CD14-positive monocyte (primary cell): Measurements from ENCODE around the gene SMTNL2. TPM values are rescaled to one million over a fixed set of nuclear protein-coding genes. Genes with fewer than 3 reads are reported as not detected.

Experiments used
- DNase-seq, 3 donors: peaks; one replicate each; pipeline ENCODE4 v3.0.0-alpha.2; 2011 to 2022
- H2AFZ ChIP-seq: 2 replicates; pipeline ENCODE4 v1.6.0; 2012; ENCODE audit warnings: mild to moderate bottlenecking, low read depth, low read length, inconsistent platforms; ENCODE audit not compliant: insufficient read depth, poor library complexity, severe bottlenecking
- H3K27ac ChIP-seq, 2 donors: 1 replicate in 1 of 2; 2 replicates in 1 of 2; pipeline ENCODE4 v1.5.1; 2012 to 2013; ENCODE audit warnings: low read length in 2 of 2, control low read depth in 1 of 2, inconsistent platforms in 1 of 2, low read depth in 1 of 2, mild to moderate bottlenecking in 1 of 2
- H3K27me3 ChIP-seq, 2 donors: one replicate each; pipeline versions ENCODE4 v1.6.0 to v1.6.1; 2011 to 2013; ENCODE audit warnings: low read length in 2 of 2; ENCODE audit not compliant: control insufficient read depth in 2 of 2, insufficient read depth in 2 of 2
- H3K36me3 ChIP-seq, 2 donors: replicated peaks in 1 of 2; 1 replicate in 1 of 2; 2 replicates in 1 of 2; pipeline versions ENCODE4 v1.5.1 to v1.6.1; 2012 to 2013; ENCODE audit warnings: low read length in 2 of 2, control low read depth in 1 of 2, inconsistent platforms in 1 of 2, mild to moderate bottlenecking in 1 of 2; ENCODE audit not compliant: insufficient read depth in 2 of 2, control insufficient read depth in 1 of 2
- H3K4me1 ChIP-seq, 2 donors: 1 replicate in 1 of 2; 2 replicates in 1 of 2; pipeline versions ENCODE4 v1.5.1 to v1.6.1; 2012 to 2013; ENCODE audit warnings: low read length in 2 of 2, control low read depth in 1 of 2, inconsistent platforms in 1 of 2, mild to moderate bottlenecking in 1 of 2, moderate library complexity in 1 of 2; ENCODE audit not compliant: insufficient read depth in 2 of 2, control insufficient read depth in 1 of 2
- H3K4me2 ChIP-seq: replicated peaks from 2 replicates; pipeline ENCODE3; 2012; ENCODE audit warnings: low read length, moderate library complexity, mild to moderate bottlenecking; ENCODE audit not compliant: poor library complexity, severe bottlenecking; ENCODE audit errors: extremely low read depth
- H3K4me3 ChIP-seq, 3 experiments: fragments of 200-600 bp in 1 of 3; sonication (generic) in 1 of 3; replicated peaks in 1 of 3; 1 replicate in 2 of 3; 2 replicates in 1 of 3; pipeline ENCODE4 v1.5.1; 2011 to 2013; ENCODE audit warnings: low read length in 3 of 3, mild to moderate bottlenecking in 3 of 3, control low read depth in 2 of 3, low read depth in 2 of 3, inconsistent platforms in 1 of 3, moderate library complexity in 1 of 3
- H3K79me2 ChIP-seq: 2 replicates; pipeline ENCODE4 v1.6.0; 2012; ENCODE audit warnings: mild to moderate bottlenecking, control low read depth, inconsistent platforms, low read length, moderate library complexity; ENCODE audit not compliant: insufficient read depth
- H3K9ac ChIP-seq: 2 replicates; pipeline ENCODE4 v1.6.0; 2017; ENCODE audit warnings: low read length, mild to moderate bottlenecking; ENCODE audit not compliant: insufficient read depth, poor library complexity, severe bottlenecking
- H3K9me3 ChIP-seq, 2 donors: replicated peaks in 1 of 2; 1 replicate in 1 of 2; 2 replicates in 1 of 2; pipeline versions ENCODE4 v1.5.1 to v1.6.1; 2012 to 2013; ENCODE audit warnings: low read length in 2 of 2, control low read depth in 1 of 2; ENCODE audit not compliant: control insufficient read depth in 1 of 2, insufficient read depth in 1 of 2
- H4K20me1 ChIP-seq: 2 replicates; pipeline ENCODE4 v1.6.0; 2012; ENCODE audit warnings: mild to moderate bottlenecking, low read length, control low read depth, moderate library complexity; ENCODE audit not compliant: insufficient read depth
- H3K27ac Mint-ChIP-seq, 7 donors: one replicate each; pipeline ENCODE4 v1.8.0; 2020; ENCODE audit warnings: mild to moderate bottlenecking in 7 of 7, mixed read lengths in 7 of 7, moderate library complexity in 6 of 7, inconsistent platforms in 2 of 7
- H3K27me3 Mint-ChIP-seq, 3 donors: one replicate each; pipeline ENCODE4 v1.8.0; 2021 to 2022; ENCODE audit warnings: low read depth in 3 of 3, mild to moderate bottlenecking in 3 of 3, mixed read lengths in 3 of 3, moderate library complexity in 3 of 3, inconsistent platforms in 1 of 3
- H3K36me3 Mint-ChIP-seq, 2 donors: one replicate each; pipeline ENCODE4 v1.8.0; 2020; ENCODE audit warnings: mixed read lengths in 2 of 2, inconsistent platforms in 1 of 2, mild to moderate bottlenecking in 1 of 2
- H3K4me1 Mint-ChIP-seq: one replicate; pipeline ENCODE4 v1.8.0; 2020; ENCODE audit warnings: mild to moderate bottlenecking, mixed read lengths
- H3K4me3 Mint-ChIP-seq, 2 donors: one replicate each; pipeline ENCODE4 v1.8.0; 2020; ENCODE audit warnings: mild to moderate bottlenecking in 2 of 2, mixed read lengths in 2 of 2, moderate library complexity in 1 of 2
- H3K9me3 Mint-ChIP-seq, 7 donors: one replicate each; pipeline ENCODE4 v1.8.0; 2020 to 2022; ENCODE audit warnings: mixed read lengths in 7 of 7, mild to moderate bottlenecking in 6 of 7, moderate library complexity in 6 of 7, inconsistent platforms in 2 of 7
- WGBS: methylation state at CpG from one replicate; pipeline ENCODE4 v1.1.5; 2013; ENCODE audit warnings: missing lambda C conversion rate; ENCODE audit not compliant: insufficient coverage; 5-methylcytosine and 5-hydroxymethylcytosine counted together
- intact Hi-C, 2 donors: fragments of 100-400 bp; cut with micrococcal nuclease; formaldehyde crosslinking; loops; one replicate each; pipeline versions ENCODE4 v1.15.0 to v1.15.1; 2023
- polyA plus RNA-seq, 3 donors: library from polyadenylated mRNA; depleted of rRNA in 1 of 3; unstranded in 2 of 3; stranded (reverse) in 1 of 3; fragments of 300-500 nt in 2 of 3; fragments of >200 nt in 1 of 3; fragmentation: Illumina TruSeq in 2 of 3; gene quantifications; 1 replicate in 2 of 3; 2 replicates in 1 of 3; pipeline ENCODE4 v1.2.3, GENCODE V29; 2012 to 2021
- TF ChIP-seq, protein P1 (sequence below): fragments of 200-600 bp; IDR thresholded peaks from one replicate; pipeline ENCODE4 v1.8.0; 2022; ENCODE audit warnings: antibody characterized with exemption, mild to moderate bottlenecking

The SMTNL2 gene
- polyA plus RNA-seq, 3 donors: 0.08 TPM; not detected in 2

DNA sequence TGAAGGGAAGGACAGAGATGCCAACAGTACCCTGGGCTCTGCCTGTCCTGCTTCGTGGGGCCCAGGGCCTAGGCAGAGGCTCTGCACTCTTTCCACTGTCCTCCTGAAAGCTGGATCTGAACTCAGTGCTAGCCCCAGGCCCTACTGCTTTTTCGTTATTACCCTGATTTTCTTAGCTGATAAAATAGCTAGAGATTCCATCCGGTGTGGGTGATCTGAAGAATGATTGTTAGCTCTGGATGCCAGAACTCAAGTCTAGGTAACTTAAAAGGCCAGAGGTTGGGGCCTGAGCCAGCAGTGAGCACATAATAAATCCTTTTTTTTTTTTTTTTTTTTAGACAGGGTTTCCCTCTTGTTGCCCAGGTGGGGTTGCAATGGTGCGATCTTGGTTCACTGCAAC, 27.3 kb upstream of the SMTNL2 start:
- intact Hi-C loops: no loop called here
- Histone ChIP-seq H3K36me3 (peaks cover 12 to 17% of the 10 kb centered on the region in 2 donors), H3K27me3 (no peaks in the 10 kb centered on the region), H2AFZ (peak overlapping the region; percentile 91), H3K4me1 (peaks cover 19 to 26% of the 10 kb centered on the region in 2 donors), H3K9ac (no peak overlapping the region), H3K4me3 (no peak overlapping the region), H3K4me2 (no peak overlapping the region), H3K79me2 (peaks cover 17% of the 10 kb centered on the region), H4K20me1 (no peaks in the 10 kb centered on the region), H3K9me3 (no peaks in the 10 kb centered on the region), H3K27ac (no peak overlapping the region)
- WGBS: 100% methylated on average over 3 of the region's 4 CpGs
- Mint-ChIP-seq H3K9me3 (no peaks in the 10 kb centered on the region), H3K4me1 (peaks cover 23% of the 10 kb centered on the region), H3K27me3 (peaks cover 0 to 3% (median 2%) of the 10 kb centered on the region in 3 donors), H3K36me3 (peaks cover 9 to 16% of the 10 kb centered on the region in 2 donors), H3K4me3 (no peak overlapping the region), H3K27ac (no peak overlapping the region)
- TF ChIP-seq, protein P1, sequence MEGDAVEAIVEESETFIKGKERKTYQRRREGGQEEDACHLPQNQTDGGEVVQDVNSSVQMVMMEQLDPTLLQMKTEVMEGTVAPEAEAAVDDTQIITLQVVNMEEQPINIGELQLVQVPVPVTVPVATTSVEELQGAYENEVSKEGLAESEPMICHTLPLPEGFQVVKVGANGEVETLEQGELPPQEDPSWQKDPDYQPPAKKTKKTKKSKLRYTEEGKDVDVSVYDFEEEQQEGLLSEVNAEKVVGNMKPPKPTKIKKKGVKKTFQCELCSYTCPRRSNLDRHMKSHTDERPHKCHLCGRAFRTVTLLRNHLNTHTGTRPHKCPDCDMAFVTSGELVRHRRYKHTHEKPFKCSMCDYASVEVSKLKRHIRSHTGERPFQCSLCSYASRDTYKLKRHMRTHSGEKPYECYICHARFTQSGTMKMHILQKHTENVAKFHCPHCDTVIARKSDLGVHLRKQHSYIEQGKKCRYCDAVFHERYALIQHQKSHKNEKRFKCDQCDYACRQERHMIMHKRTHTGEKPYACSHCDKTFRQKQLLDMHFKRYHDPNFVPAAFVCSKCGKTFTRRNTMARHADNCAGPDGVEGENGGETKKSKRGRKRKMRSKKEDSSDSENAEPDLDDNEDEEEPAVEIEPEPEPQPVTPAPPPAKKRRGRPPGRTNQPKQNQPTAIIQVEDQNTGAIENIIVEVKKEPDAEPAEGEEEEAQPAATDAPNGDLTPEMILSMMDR: no peak
- no peak for DNase-seq

DNA sequence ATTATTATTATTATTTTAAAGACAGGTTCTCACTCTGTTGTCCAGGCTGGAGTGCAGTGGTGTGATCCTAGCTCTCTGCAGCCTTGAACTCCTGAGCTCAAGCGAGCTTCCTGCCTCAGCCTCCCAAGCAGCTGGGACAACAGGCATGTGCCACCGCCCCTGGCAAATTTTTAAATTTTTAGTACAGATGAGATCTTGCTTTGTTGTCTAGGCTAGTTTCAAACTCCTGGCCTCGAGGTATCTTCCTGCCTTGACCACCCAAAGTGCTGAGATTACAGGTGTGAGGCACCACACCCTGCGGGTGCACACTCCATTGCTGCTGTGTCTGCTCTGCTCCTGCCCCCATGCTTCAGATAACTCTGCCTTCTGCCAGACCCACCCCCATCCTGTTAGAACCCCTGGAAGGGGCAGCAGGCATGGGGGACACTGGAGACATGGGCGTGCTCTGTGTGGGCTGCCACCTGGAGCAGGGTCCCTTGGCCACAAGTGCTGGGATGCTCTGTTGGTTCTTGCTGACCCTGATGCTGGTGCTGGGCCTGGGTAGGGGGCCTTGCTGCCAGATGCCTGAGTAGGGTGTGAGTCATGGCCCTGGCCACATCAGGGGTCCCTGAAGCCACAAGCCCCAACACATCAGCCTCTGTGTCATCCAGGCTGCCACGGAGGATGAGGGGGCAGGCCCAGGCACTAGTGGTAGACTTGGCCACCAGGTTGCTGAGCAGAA, 26.5 kb upstream of the SMTNL2 start:
- peaks cover 17% of the 10 kb centered on the region for H3K79me2 ChIP-seq
- TF ChIP-seq, protein P1: no peak
- no peak overlapping the region for H3K4me3 Mint-ChIP-seq
- peaks cover 6 to 9% of the 10 kb centered on the region in 2 donors for H3K36me3 ChIP-seq
- H2AFZ ChIP-seq: no peak overlapping the region
- peaks cover 31% of the 10 kb centered on the region for H3K4me1 Mint-ChIP-seq
- H3K4me2 ChIP-seq: no peak overlapping the region
- no peak overlapping the region for H3K9ac ChIP-seq
- H3K4me1 ChIP-seq: peaks cover 19 to 26% of the 10 kb centered on the region in 2 donors
- H3K36me3 Mint-ChIP-seq: peaks cover 2 to 8% of the 10 kb centered on the region in 2 donors
- H3K27me3 ChIP-seq: no peaks in the 10 kb centered on the region
- peak overlapping the region in 1 of 7 donors; percentile 46 for H3K27ac Mint-ChIP-seq
- H3K4me3 ChIP-seq: no peak overlapping the region
- peaks cover 0 to 3% (median 2%) of the 10 kb centered on the region in 3 donors for H3K27me3 Mint-ChIP-seq
- DNase-seq: no peak
- H3K9me3 Mint-ChIP-seq: no peaks in the 10 kb centered on the region
- no peaks in the 10 kb centered on the region for H4K20me1 ChIP-seq
- no peak overlapping the region for H3K27ac ChIP-seq
- 83% methylated on average over 4 of the region's 6 CpGs for WGBS
- no peaks in the 10 kb centered on the region for H3K9me3 ChIP-seq
- intact Hi-C loops: no loop called here
